Keratinocyte (primary cell): ENCODE data around the gene CELF2.

Experiments used
- CTCF ChIP-seq, 3 experiments: IDR thresholded peaks in 1 of 3; conservative IDR thresholded peaks in 1 of 3; optimal IDR thresholded peaks in 1 of 3; 2 replicates in 2 of 3; 3 replicates in 1 of 3; pipeline versions ENCODE3 to v1.5.1; 2011; ENCODE audit warnings: low read length in 3 of 3, mild to moderate bottlenecking in 3 of 3, moderate library complexity in 2 of 3, control low read depth in 1 of 3, inconsistent platforms in 1 of 3; ENCODE audit not compliant: insufficient read depth in 2 of 3; ENCODE audit errors: extremely low read depth in 1 of 3
- EZH2 ChIP-seq: IDR thresholded peaks from one replicate; pipeline ENCODE4 v1.6.1; 2012; ENCODE audit warnings: inconsistent platforms, mild to moderate bottlenecking, low read length, moderate library complexity

- TF ChIP-seq EZH2: no peak
- TF ChIP-seq CTCF (optimal IDR thresholded peaks at IDR 0.05 in 1 of 3, IDR thresholded peaks at IDR 0.05 in 1 of 3, conservative IDR thresholded peaks at IDR 0.05 in 1 of 3; ENCODE audit: extremely low read depth in 1 of 3, insufficient read depth in 2 of 3, low read length in 3 of 3): no peak
Observed at GRCh38 chr10:11215471-11215870, 197.8 kb downstream of the CELF2 start.
